Esophagus squamous epithelium (tissue), 4 donors: ENCODE data around the gene NAV2.

ENCODE experiments used
- CTCF ChIP-seq, 6 experiments: fragments of 450-650 bp in 4 of 6; fragments of 200-600 bp in 2 of 6; sonication (generic) in 2 of 6; IDR thresholded peaks; one replicate each; pipeline ENCODE4 v1.5.1; 2016 to 2019; ENCODE audit warnings: antibody characterized with exemption in 6 of 6, mild to moderate bottlenecking in 4 of 6, moderate library complexity in 4 of 6
- POLR2A ChIP-seq, 4 donors: fragments of 450-650 bp; IDR thresholded peaks; one replicate each; pipeline ENCODE4 v1.6.1; 2017; ENCODE audit warnings: antibody characterized with exemption in 4 of 4, mild to moderate bottlenecking in 4 of 4, moderate library complexity in 3 of 4

- TF ChIP-seq CTCF (IDR thresholded peaks at IDR 0.05) (no peak), POLR2A (IDR thresholded peaks at IDR 0.05) (no peak)
These were observed 326.3 kb downstream of the NAV2 start for GRCh38 chr11:20038972-20039371.
